HG03342 (cell line): Measurements from ENCODE around the gene RPGRIP1L.
"Not testable (repeated sequence)": the region's sequence is repeated elsewhere in the genome, so short reads cannot be mapped to it uniquely, and the experiment has no call there.

Source experiments
- ATAC-seq: cut with Tn5 transposase; IDR thresholded peaks from one replicate; pipeline ENCODE4 v1.9.1; 2021; ENCODE audit warnings: mild to moderate bottlenecking, moderate library complexity; ENCODE audit not compliant: unreplicated experiment

RPGRIP1L gene

GRCh38 chr16:53713403-53714204 lies 9.9 kb upstream of the RPGRIP1L start:
- no peak for ATAC-seq

GRCh38 chr16:53712065-53712464 lies 8.4 kb upstream of the RPGRIP1L start:
- ATAC-seq = no peak

GRCh38 chr16:53711390-53711789 lies 7.7 kb upstream of the RPGRIP1L start:
- no peak for ATAC-seq

GRCh38 chr16:53708490-53708889 lies 4.8 kb upstream of the RPGRIP1L start:
- ATAC-seq = no peak

- no peak for ATAC-seq
Measured at GRCh38 chr16:53707671-53708070, 4.0 kb upstream of the RPGRIP1L start.

- ATAC-seq = no peak
Measured at GRCh38 chr16:53704445-53704813, 770 bp upstream of the RPGRIP1L start.

- not testable (repeated sequence) for ATAC-seq
Measured at GRCh38 chr16:53698271-53698670, 5.4 kb downstream of the RPGRIP1L start.

GRCh38 chr16:53695070-53695469 lies 8.6 kb downstream of the RPGRIP1L start:
- ATAC-seq = no peak

GRCh38 chr16:53693320-53693719 lies 10.3 kb downstream of the RPGRIP1L start:
- no peak for ATAC-seq

GRCh38 chr16:53692146-53692545 lies 11.5 kb downstream of the RPGRIP1L start:
- no peak for ATAC-seq

GRCh38 chr16:53690771-53691170 lies 12.9 kb downstream of the RPGRIP1L start:
- no peak for ATAC-seq

GRCh38 chr16:53689636-53690035 lies 14.0 kb downstream of the RPGRIP1L start:
- ATAC-seq = no peak

- ATAC-seq = no peak
Measured at GRCh38 chr16:53686710-53687109, 16.9 kb downstream of the RPGRIP1L start.

GRCh38 chr16:53685334-53685733 lies 18.3 kb downstream of the RPGRIP1L start:
- ATAC-seq = not testable (repeated sequence)

- no peak for ATAC-seq
Measured at GRCh38 chr16:53681354-53681753, 22.3 kb downstream of the RPGRIP1L start.

GRCh38 chr16:53680756-53681155 lies 22.9 kb downstream of the RPGRIP1L start:
- no peak for ATAC-seq

GRCh38 chr16:53678756-53679343 lies 24.8 kb downstream of the RPGRIP1L start:
- no peak for ATAC-seq

- no peak for ATAC-seq
Measured at GRCh38 chr16:53678155-53678554, 25.5 kb downstream of the RPGRIP1L start.

GRCh38 chr16:53673189-53673588 lies 30.5 kb downstream of the RPGRIP1L start:
- no peak for ATAC-seq

GRCh38 chr16:53672461-53672860 lies 31.2 kb downstream of the RPGRIP1L start:
- ATAC-seq = no peak

GRCh38 chr16:53668869-53669268 lies 34.8 kb downstream of the RPGRIP1L start:
- ATAC-seq = no peak

GRCh38 chr16:53666786-53667415 lies 36.8 kb downstream of the RPGRIP1L start:
- no peak for ATAC-seq
